ENCODE data around the gene HFE.

HFE gene

DNA sequence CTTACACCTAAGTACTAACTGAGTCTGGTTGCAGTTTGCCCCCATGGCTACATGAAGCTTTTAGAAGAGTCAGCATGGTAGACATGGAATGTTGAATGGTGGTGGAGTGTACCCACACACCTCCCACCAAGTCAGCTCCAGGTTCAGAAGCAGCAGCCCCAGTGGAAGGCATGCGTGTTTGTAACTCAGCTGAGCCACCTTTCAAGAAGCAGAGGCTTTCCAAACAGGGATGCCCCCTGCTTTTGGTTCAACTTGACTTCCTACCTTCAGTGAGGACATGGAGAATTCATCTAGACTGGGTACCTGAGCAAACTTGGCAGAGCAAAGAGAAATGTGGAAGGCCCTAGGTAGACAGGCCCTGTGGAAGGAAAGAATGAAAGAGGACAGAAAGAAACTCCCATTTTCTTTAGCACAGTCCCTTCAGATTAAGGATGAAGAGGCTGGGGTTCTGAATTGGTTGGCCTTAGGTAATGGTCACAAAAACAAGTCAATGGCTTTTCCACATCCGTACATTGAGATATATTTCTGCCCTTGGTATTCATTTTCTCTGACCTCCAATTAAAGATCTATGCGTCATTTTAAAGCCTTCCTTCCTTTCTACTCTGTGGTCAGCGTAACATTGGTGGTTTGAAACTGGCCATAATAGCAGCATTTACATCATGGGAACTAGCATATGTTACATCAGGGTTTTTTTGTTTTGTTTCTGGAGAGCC, 53.2 kb downstream of the HFE start:
- DNase-seq: no peak

- DNase-seq: no peak
Observed at GRCh38 chr6:26140967-26141294, 53.7 kb downstream of the HFE start.

GRCh38 chr6:26141378-26141904, 54.2 kb downstream of the HFE start:
- no peak for DNase-seq

DNA sequence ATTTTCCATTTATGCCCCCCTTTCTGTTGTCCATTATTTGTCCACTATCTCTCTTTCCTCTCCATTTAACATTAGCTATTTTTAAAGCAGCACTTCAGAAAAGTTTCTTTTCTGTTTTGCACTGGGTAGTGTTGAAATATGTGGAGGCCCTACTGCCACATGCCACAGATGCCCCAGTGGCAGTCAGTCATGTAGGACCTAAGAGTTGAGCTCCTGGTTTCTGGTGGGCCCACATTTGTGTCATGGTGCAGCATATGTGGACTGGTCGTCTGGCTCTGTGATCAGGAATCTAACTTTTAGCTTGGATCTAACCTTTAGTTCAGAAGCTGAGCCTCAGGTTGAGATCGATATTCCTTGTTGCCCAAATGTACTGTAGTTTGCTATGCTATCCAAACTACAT, 54.8 kb downstream of the HFE start:
- no peak for DNase-seq
